Measurements from ENCODE around the gene ZNF469.

Gene ZNF469

DNA sequence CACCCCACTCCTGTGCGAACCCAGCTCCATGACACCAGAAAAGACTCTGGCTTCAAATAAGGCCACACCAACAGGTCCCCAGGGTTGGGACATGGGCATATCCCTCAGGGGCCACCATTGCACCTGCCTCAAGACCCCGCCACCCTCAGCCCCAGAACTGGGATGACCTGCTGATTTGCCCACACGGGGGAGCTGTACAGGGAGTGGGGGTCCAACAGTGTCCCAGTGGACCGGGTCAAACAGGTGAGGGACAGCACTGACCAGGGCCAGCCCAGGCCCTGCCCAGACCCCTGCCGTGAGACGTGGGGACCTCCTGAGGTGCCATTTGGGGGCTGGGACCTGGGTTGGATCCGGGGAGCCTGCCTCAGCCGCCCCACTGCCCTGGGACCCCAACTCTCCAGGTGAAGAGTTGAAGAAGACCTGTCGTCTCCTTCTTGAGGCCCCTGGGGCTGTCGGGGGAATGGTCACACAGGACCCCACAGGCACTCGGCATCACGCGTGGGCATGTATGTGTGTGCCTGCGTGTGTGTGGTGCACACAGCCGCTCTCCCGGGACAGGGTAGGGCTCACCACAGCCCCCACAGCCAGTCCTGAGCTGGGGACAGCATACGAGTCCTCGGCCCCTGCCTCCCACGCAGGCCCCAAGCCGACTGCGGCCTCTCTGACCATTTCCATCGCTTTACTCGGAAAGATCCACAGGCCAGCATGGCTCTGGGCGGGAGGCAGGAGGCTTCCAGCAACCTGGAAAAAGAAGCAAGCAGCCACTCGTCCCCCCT is 34.2 kb upstream of the ZNF469 start:
- DNase-seq (ENCODE audit: low read depth), result no peak
- H3K4me3 ChIP-seq (ENCODE audit: low read length), result no peak overlapping the region
- TF ChIP-seq, protein P1, sequence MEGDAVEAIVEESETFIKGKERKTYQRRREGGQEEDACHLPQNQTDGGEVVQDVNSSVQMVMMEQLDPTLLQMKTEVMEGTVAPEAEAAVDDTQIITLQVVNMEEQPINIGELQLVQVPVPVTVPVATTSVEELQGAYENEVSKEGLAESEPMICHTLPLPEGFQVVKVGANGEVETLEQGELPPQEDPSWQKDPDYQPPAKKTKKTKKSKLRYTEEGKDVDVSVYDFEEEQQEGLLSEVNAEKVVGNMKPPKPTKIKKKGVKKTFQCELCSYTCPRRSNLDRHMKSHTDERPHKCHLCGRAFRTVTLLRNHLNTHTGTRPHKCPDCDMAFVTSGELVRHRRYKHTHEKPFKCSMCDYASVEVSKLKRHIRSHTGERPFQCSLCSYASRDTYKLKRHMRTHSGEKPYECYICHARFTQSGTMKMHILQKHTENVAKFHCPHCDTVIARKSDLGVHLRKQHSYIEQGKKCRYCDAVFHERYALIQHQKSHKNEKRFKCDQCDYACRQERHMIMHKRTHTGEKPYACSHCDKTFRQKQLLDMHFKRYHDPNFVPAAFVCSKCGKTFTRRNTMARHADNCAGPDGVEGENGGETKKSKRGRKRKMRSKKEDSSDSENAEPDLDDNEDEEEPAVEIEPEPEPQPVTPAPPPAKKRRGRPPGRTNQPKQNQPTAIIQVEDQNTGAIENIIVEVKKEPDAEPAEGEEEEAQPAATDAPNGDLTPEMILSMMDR (conservative IDR thresholded peaks at IDR 0.05; ENCODE audit: low read length), result no peak

DNA sequence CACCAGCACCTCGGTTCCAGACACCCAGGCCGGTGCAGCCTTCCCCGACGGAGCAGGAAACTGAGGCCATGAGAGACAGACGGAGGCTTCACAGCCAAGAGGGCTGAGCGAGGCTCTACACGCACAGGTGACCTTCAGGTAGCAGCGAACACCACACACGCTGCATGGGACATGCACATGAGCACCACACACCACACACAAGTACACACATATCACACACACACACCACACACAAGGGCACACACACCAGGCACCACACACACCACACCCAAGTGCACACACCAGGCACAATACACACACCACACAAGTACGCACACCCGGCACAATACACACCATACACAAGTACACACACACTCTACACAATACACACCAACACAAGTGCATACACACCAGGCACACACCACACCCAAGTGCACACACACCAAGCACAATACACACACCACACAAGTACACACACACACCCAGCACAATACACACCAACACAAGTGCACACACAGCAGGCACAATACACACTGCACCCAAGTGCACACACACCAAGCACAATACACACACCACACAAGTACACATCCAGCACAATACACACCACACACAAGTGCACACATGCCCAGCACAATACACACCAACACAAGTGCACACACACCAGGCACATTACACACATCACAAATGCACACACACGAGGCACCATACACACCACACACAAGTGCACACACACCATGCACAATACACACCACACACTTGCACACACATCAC is 33.4 kb upstream of the ZNF469 start:
- TF ChIP-seq, protein P1 (conservative IDR thresholded peaks at IDR 0.05; ENCODE audit: low read length), result no peak
- H3K4me3 ChIP-seq (ENCODE audit: low read length), result no peak overlapping the region
- DNase-seq (ENCODE audit: low read depth), result no peak

DNA sequence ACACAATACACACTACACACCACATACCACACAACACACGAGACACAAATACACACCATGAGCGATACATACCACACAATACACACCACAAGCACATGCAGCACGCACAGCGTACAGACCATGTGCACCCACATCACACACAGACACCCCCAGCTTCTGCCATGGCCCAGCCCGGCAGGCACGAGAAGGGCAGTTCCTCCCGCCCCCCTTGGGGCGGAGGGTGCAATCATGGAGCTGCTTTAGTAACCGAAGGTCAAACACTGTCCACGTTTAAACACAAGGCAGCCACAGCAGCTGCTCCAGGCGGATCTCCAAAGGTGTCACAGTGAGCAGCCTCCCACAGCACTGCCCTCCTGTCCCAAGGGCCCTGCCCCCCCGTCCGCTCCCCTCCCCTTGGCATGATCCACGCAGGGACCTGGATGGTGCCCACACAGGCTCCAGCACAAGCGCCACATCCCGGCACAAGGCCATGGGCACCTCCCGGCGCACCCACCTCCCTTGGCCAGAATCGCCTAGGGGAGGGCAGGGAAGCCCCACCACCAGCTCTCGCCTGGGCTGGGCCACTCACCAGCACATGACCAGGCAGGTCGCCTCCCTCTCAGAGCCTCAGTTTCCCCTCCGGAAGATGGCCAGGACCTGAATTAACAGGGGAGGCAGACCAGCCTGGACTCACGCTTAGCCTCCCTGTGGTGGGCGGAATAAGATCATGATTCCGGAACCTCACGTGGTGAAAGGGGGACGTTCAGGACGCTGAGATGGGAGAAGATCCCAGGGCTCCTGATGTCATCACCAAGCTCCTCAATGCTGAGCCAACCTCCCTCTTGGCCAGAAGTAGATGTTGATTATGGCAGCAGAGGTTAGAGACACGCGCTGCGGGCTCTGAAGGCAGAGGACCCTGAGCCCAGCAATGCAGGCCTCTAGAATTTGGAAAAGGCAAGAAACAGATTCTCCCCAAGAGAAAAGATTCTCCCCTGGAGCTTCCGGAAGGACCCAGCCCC is 32.6 kb upstream of the ZNF469 start:
- DNase-seq (ENCODE audit: low read depth), result no peak
- TF ChIP-seq, protein P1 (conservative IDR thresholded peaks at IDR 0.05; ENCODE audit: low read length), result no peak

DNA sequence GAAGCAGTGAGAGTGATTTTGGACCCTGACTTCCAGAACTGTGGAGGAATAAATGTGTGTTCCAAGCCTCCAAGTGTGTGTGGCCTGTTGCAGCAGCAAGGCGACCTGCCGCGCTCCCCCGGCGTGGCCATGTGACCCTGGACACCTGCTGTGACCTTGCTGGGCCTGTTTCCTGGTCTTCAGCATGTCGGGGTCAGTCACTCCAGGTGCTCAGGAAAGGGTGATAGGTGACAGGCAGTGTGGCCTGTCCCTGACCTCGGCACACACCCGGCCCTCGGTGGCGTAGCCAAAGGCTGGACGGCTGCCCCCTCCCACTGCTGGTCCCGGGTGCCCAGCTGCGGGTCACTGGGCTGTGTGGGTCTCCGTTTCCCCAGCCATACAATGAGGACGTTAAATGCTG is 31.8 kb upstream of the ZNF469 start:
- no peak overlapping the region for H3K4me3 ChIP-seq (ENCODE audit: low read length)
- TF ChIP-seq, protein P1 (conservative IDR thresholded peaks at IDR 0.05; ENCODE audit: low read length), result no peak
- DNase-seq (ENCODE audit: low read depth), result no peak

More for the DNA sequence above, 32.6 kb upstream of the ZNF469 start:
- no peak overlapping the region for H3K4me3 ChIP-seq (ENCODE audit: low read length)

DNA sequence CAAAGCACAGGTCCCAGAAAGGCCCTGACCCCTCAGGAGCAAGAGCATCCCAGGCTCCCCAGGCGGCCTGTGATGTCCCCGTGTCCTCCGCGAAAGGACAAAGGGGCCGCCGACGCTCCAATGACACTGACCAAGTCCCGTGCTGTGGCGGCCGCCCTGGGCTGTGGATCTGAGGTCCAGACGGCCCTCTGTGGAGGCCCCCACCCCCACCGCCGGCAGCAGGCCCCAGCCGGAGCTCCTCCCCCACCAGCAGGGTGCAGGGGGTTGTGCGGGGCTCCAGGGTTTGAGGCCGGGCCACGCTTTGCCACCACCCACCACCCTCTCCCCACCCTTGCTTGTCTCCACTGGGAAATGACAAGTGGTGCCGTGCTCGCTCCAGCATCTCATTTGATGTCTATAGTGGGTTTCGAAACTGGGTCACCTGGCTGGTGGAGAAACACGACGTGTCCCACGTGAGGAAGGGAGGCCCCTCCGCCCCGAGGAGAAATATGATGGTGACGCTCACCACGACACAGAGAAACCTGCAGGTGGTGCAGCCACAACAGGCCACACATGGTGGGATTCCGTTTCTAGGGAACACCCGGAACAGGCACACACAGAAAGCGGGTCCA is 31.2 kb upstream of the ZNF469 start:
- no peak overlapping the region for H3K4me3 ChIP-seq (ENCODE audit: low read length)
- DNase-seq (ENCODE audit: low read depth), result no peak
- TF ChIP-seq, protein P1 (conservative IDR thresholded peaks at IDR 0.05; ENCODE audit: low read length), result no peak

All from AG10803 (cell line).